ENCODE measurements around the gene NFAT5.

NFAT5 gene

GRCh38 chr16:69748694-69749345, 183.1 kb downstream of the NFAT5 start:
- DNase-seq, result no peak

- no peak for DNase-seq
These were observed 188.3 kb downstream of the NFAT5 start for GRCh38 chr16:69754143-69754468.
